H1 (cell line): Measurements from ENCODE around the gene UGT2A2. TPM values are rescaled to one million over a fixed set of nuclear protein-coding genes. Genes with fewer than 3 reads are reported as not detected.

ENCODE experiments used
- CTBP2 ChIP-seq: IDR thresholded peaks from 2 replicates; pipeline ENCODE4 v1.7.0; 2011; ENCODE audit warnings: borderline replicate concordance, mild to moderate bottlenecking, moderate library complexity, mixed read lengths, low read length; ENCODE audit not compliant: insufficient read depth, insufficient read length
- SP2 ChIP-seq: IDR thresholded peaks from 2 replicates; pipeline ENCODE4 v1.6.1; 2012; ENCODE audit warnings: mild to moderate bottlenecking, low read length, inconsistent platforms
- polyA plus RNA-seq, 7 experiments: library from polyadenylated mRNA; depleted of rRNA in 3 of 7; stranded (reverse) in 5 of 7; unstranded in 2 of 7; fragments of >200 nt in 5 of 7; fragments of 200-250 nt in 2 of 7; gene quantifications; 1 replicate in 5 of 7; 2 replicates in 1 of 7; 4 replicates in 1 of 7; pipeline versions ENCODE4 v1.2.1 to v1.2.3, GENCODE V29; 2011 to 2013; ENCODE audit warnings: missing spikeins in 2 of 7, mixed read lengths in 2 of 7
- total RNA-seq: library from RNA; stranded (reverse); fragmentation: NEBNext Ultra II Directional; extraction: Animal tissue kit (Norgen Biotek cat#: 25700); gene quantifications from 2 replicates; pipeline ENCODE4 v1.2.1, GENCODE V29; 2021

Gene UGT2A2
- total and polyA plus RNA-seq, 2 of the 8 experiments (the other 6 are each of a cell fraction or from before 2014, with no cell fraction given), result not detected

DNA sequence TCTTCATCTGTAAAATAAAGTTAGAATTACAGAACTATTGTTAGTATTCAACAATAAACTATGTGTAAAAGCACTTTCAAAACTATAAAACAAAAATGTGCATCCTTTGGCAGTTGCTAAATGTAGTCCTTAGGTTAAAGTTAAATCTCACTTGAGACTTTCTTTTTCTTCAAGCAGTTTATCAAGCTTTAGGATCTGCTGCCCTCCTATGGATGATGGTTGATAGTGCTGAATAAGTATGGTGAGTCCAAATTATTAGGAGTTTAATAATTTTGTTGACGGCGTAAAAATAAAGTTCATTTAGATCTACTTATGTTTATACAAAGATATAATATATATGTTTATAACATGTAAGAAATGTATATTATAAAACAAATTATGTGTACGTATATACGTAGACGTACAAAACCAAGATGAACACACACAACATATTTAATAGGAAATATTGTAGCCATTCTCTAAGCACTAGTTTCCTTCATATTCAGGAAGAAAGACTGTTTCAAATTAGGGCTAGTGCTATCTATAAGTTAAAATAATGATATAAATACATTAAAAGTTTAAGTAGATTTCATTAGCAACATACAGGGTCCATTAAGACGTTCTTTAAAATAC is 22.3 kb downstream of the UGT2A2 start (continued):
- TF ChIP-seq SP2 (no peak), CTBP2 (no peak)
